Endodermal cell (in vitro differentiated cells): ENCODE data around the gene EVI2A. TPM values are rescaled to one million over a fixed set of nuclear protein-coding genes. Genes with fewer than 3 reads are reported as not detected.

Experiments
- DNase-seq: peaks from one replicate; pipeline ENCODE4 v3.0.0-alpha.2; 2017
- H3K27ac ChIP-seq: 2 replicates; pipeline ENCODE4 v1.5.1; 2013; ENCODE audit warnings: mild to moderate bottlenecking, low read depth, low read length, moderate library complexity
- H3K27me3 ChIP-seq: 2 replicates; pipeline ENCODE4 v1.6.1; 2013; ENCODE audit warnings: mild to moderate bottlenecking, low read length, moderate library complexity; ENCODE audit not compliant: insufficient read depth, control insufficient read depth, poor library complexity, severe bottlenecking
- H3K36me3 ChIP-seq: 2 replicates; pipeline ENCODE4 v1.7.0; 2013; ENCODE audit warnings: mild to moderate bottlenecking, low read length, moderate library complexity; ENCODE audit not compliant: control insufficient read depth, insufficient read depth
- H3K4me1 ChIP-seq: one replicate; pipeline ENCODE4 v1.7.0; 2013; ENCODE audit warnings: low read length; ENCODE audit not compliant: control insufficient read depth, insufficient read depth
- H3K4me3 ChIP-seq: 2 replicates; pipeline ENCODE4 v1.5.1; 2013; ENCODE audit warnings: mild to moderate bottlenecking, low read length, moderate library complexity
- H3K9ac ChIP-seq: 2 replicates; pipeline ENCODE4 v1.6.1; 2013; ENCODE audit warnings: mild to moderate bottlenecking, low read length, moderate library complexity; ENCODE audit not compliant: poor library complexity, severe bottlenecking; ENCODE audit errors: extremely low read depth
- H3K9me3 ChIP-seq: 2 replicates; pipeline ENCODE4 v1.6.1; 2013; ENCODE audit warnings: mild to moderate bottlenecking, low read length, moderate library complexity; ENCODE audit not compliant: control insufficient read depth
- H3K27ac Mint-ChIP-seq: 2 replicates; pipeline ENCODE4 v1.8.0; 2020; ENCODE audit warnings: mixed read lengths
- H3K27me3 Mint-ChIP-seq: 2 replicates; pipeline ENCODE4 v1.8.0; 2021; ENCODE audit warnings: mild to moderate bottlenecking, mixed read lengths; ENCODE audit not compliant: insufficient read depth
- H3K36me3 Mint-ChIP-seq: 2 replicates; pipeline ENCODE4 v1.8.0; 2020; ENCODE audit warnings: low read depth, mixed read lengths
- H3K4me1 Mint-ChIP-seq: 2 replicates; pipeline ENCODE4 v1.8.0; 2020; ENCODE audit warnings: mixed read lengths
- H3K4me3 Mint-ChIP-seq: 2 replicates; pipeline ENCODE4 v1.8.0; 2020; ENCODE audit warnings: mild to moderate bottlenecking, moderate library complexity, mixed read lengths
- H3K9me3 Mint-ChIP-seq: 2 replicates; pipeline ENCODE4 v1.8.0; 2020; ENCODE audit warnings: mild to moderate bottlenecking, mixed read lengths
- WGBS, 2 experiments: methylation state at CpG; one replicate each; pipeline versions ENCODE4 v1.1.5 to v1.1.7; 2013; ENCODE audit warnings: missing lambda C conversion rate in 2 of 2, mixed read lengths in 1 of 2; ENCODE audit not compliant: insufficient coverage in 1 of 2, insufficient read length in 1 of 2; 5-methylcytosine and 5-hydroxymethylcytosine counted together
- total RNA-seq, 2 donors: library from RNA; stranded (reverse); fragmentation: NEBNext Ultra II Directional in 1 of 2; extraction: Animal tissue kit (Norgen Biotek cat#: 25700) in 1 of 2; gene quantifications; 2 replicates in 1 of 2; 3 replicates in 1 of 2; pipeline ENCODE4 v1.2.1, GENCODE V29; 2021
- TF ChIP-seq, protein P1 (sequence below): fragments of 200-600 bp; sonication (generic); conservative IDR thresholded peaks from 2 replicates; pipeline ENCODE4 v1.5.0; 2021; ENCODE audit warnings: antibody characterized with exemption, mild to moderate bottlenecking

EVI2A gene
- total RNA-seq, 2 donors from 2014 or later, result not detected

DNA sequence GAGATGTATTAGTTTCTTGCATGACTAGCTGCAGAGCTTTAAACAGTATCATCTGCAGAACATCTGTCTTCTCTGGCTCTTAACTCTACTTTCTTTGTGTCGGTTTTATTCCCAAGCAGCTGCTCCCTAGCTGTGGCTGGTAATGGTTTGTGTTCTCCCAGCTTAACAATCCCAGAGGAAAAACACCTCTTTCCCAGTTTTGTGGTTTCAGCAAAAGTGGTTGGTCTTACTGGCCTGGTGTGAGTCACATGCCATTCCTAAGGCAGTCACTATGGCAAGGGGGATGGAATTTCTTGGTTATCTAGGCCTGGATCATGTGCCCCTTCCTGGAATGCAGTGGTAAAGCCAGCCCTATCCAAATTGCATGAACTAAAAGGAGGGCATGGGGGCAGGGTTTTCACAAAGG, 51.8 kb downstream of the EVI2A start:
- no peaks in the 10 kb centered on the region for H3K27me3 Mint-ChIP-seq
- H3K27ac Mint-ChIP-seq, result peak overlapping the region; percentile 90
- H3K27me3 ChIP-seq, result no peaks in the 10 kb centered on the region
- H3K4me3 Mint-ChIP-seq, result no peak overlapping the region
- H3K4me1 Mint-ChIP-seq, result peaks cover 10% of the 10 kb centered on the region
- H3K9me3 ChIP-seq, result no peaks in the 10 kb centered on the region
- no peaks in the 10 kb centered on the region for H3K4me1 ChIP-seq
- peaks cover 59% of the 10 kb centered on the region for H3K36me3 Mint-ChIP-seq
- WGBS, 2 experiments, result 63 to 69% methylated on average over 1 of the region's 1 CpG
- no peaks in the 10 kb centered on the region for H3K9me3 Mint-ChIP-seq
- TF ChIP-seq, protein P1, sequence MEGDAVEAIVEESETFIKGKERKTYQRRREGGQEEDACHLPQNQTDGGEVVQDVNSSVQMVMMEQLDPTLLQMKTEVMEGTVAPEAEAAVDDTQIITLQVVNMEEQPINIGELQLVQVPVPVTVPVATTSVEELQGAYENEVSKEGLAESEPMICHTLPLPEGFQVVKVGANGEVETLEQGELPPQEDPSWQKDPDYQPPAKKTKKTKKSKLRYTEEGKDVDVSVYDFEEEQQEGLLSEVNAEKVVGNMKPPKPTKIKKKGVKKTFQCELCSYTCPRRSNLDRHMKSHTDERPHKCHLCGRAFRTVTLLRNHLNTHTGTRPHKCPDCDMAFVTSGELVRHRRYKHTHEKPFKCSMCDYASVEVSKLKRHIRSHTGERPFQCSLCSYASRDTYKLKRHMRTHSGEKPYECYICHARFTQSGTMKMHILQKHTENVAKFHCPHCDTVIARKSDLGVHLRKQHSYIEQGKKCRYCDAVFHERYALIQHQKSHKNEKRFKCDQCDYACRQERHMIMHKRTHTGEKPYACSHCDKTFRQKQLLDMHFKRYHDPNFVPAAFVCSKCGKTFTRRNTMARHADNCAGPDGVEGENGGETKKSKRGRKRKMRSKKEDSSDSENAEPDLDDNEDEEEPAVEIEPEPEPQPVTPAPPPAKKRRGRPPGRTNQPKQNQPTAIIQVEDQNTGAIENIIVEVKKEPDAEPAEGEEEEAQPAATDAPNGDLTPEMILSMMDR, result no peak
- H3K27ac ChIP-seq, result peak overlapping the region; percentile 88
- H3K4me3 ChIP-seq, result no peak overlapping the region
- peak; percentile 88 for DNase-seq
- no peak overlapping the region for H3K9ac ChIP-seq
- peaks cover 81% of the 10 kb centered on the region for H3K36me3 ChIP-seq

DNA sequence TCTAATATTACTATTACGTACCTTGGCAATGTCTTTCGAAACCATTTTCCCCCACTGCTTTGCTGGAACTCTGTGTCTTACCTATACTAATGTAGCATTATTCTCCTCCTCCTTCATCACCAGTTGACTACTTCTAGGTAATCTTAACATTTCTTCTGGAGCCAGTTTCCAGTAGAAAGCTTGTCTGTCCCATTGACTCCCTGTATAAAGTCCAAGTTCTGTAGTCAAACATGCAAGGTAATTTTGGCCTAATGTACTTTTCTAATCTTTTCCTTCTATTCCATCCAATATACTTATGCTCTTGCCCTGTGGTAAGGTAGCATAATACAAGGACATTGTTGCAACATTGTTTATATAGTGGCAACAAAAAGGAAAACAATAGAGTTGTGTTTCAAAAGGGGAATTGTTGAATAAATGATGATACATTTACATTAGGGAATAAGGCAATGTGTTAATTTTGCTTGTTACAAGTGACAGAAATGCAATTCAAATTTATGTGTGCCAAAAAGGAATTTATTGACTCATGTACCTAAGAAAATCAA, 52.3 kb downstream of the EVI2A start:
- no peak for DNase-seq
- 100% methylated on average over 2 of the region's 2 CpGs for WGBS, 2 experiments
- H3K36me3 Mint-ChIP-seq, result peaks cover 58% of the 10 kb centered on the region

More for the DNA sequence above, 52.3 kb downstream of the EVI2A start:
- TF ChIP-seq, protein P1, result no peak
- Histone ChIP-seq H3K36me3 (peaks cover 81% of the 10 kb centered on the region), H3K27me3 (no peaks in the 10 kb centered on the region), H3K4me3 (no peak overlapping the region), H3K9ac (no peak overlapping the region), H3K4me1 (no peaks in the 10 kb centered on the region), H3K27ac (peak overlapping the region; percentile 88), H3K9me3 (no peaks in the 10 kb centered on the region)
- peak overlapping the region; percentile 90 for H3K27ac Mint-ChIP-seq
- H3K4me3 Mint-ChIP-seq, result no peak overlapping the region
- H3K27me3 Mint-ChIP-seq, result no peaks in the 10 kb centered on the region
- H3K4me1 Mint-ChIP-seq, result peaks cover 10% of the 10 kb centered on the region
- H3K9me3 Mint-ChIP-seq, result no peaks in the 10 kb centered on the region

Other genes starting within 250 kb of the EVI2A start
- 10 to 100 TPM; 61.9 to 69.3 TPM for gene NF1, start 226.6 kb downstream of the EVI2A start, total RNA-seq
- gene OMG, start 24.4 kb downstream of the EVI2A start, total RNA-seq, result not detected
- not detected for gene EVI2B, start 7.6 kb downstream of the EVI2A start, total RNA-seq
- 10 to 100 TPM; 35.6 to 62.2 TPM for gene RAB11FIP4, start 70.1 kb upstream of the EVI2A start, total RNA-seq